Ovary (tissue), 3 donors: Measurements from ENCODE around the gene MCOLN2.

ENCODE experiments used
- EP300 ChIP-seq: sonication (generic); formaldehyde crosslinking; IDR thresholded peaks from one replicate; pipeline ENCODE4 v1.6.1; 2017; ENCODE audit warnings: antibody characterized with exemption
- POLR2A ChIP-seq: fragments of 450-650 bp; IDR thresholded peaks from one replicate; pipeline ENCODE4 v1.6.1; 2017; ENCODE audit warnings: antibody characterized with exemption, mild to moderate bottlenecking, moderate library complexity
- TF ChIP-seq, protein P1 (sequence below), 3 donors: fragments of 450-650 bp in 2 of 3; fragments of 200-600 bp in 1 of 3; IDR thresholded peaks; one replicate each; pipeline versions ENCODE4 v1.5.1 to v1.8.0; 2016 to 2022; ENCODE audit warnings: antibody characterized with exemption in 3 of 3, mild to moderate bottlenecking in 1 of 3
- donor health status: DM: no; HTN: no; CAD: no.

DNA sequence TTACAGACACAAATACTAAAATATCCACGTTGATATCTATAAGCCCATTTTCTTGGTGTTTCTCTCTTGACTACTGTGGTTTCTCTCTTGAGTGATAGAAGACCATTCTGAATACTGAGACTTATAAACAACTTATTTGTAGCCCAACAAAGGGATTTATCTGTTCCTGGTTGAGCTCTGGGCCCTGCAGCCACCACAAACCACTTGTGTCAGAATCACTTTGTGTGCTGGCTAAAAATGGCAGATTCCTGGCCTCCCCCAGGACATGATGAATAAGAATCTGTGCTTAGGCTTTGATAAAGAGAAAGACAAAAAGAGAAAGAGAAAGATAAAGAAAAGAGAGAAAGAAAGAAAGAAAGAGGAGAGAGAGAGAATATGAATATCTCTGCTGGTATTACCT lies 18.9 kb upstream of the MCOLN2 start:
- TF ChIP-seq, protein P1, sequence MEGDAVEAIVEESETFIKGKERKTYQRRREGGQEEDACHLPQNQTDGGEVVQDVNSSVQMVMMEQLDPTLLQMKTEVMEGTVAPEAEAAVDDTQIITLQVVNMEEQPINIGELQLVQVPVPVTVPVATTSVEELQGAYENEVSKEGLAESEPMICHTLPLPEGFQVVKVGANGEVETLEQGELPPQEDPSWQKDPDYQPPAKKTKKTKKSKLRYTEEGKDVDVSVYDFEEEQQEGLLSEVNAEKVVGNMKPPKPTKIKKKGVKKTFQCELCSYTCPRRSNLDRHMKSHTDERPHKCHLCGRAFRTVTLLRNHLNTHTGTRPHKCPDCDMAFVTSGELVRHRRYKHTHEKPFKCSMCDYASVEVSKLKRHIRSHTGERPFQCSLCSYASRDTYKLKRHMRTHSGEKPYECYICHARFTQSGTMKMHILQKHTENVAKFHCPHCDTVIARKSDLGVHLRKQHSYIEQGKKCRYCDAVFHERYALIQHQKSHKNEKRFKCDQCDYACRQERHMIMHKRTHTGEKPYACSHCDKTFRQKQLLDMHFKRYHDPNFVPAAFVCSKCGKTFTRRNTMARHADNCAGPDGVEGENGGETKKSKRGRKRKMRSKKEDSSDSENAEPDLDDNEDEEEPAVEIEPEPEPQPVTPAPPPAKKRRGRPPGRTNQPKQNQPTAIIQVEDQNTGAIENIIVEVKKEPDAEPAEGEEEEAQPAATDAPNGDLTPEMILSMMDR (IDR thresholded peaks at IDR 0.05), result no peak
- TF ChIP-seq EP300, result no peak
- no peak for TF ChIP-seq POLR2A
